IPS-15b (cell line): ENCODE data around the gene PLEKHA7.

Experiments used
- H3K27me3 ChIP-seq: one replicate; pipeline ENCODE4 v1.6.1; 2013; ENCODE audit warnings: low read length; ENCODE audit not compliant: control insufficient read depth, insufficient read depth
- H3K36me3 ChIP-seq: one replicate; pipeline ENCODE4 v1.6.1; 2013; ENCODE audit warnings: low read length; ENCODE audit not compliant: control insufficient read depth, insufficient read depth
- H3K4me1 ChIP-seq: one replicate; pipeline ENCODE4 v1.6.1; 2013; ENCODE audit warnings: mild to moderate bottlenecking, low read length; ENCODE audit not compliant: control insufficient read depth, insufficient read depth
- H3K4me3 ChIP-seq: one replicate; pipeline ENCODE4 v1.5.1; 2013; ENCODE audit warnings: low read depth, low read length
- H3K9ac ChIP-seq: one replicate; pipeline ENCODE4 v1.6.1; 2013; ENCODE audit warnings: low read depth, mild to moderate bottlenecking, low read length
- H3K9me3 ChIP-seq: one replicate; pipeline ENCODE4 v1.6.1; 2013; ENCODE audit warnings: mild to moderate bottlenecking, low read length; ENCODE audit not compliant: control insufficient read depth, insufficient read depth

PLEKHA7 gene

DNA sequence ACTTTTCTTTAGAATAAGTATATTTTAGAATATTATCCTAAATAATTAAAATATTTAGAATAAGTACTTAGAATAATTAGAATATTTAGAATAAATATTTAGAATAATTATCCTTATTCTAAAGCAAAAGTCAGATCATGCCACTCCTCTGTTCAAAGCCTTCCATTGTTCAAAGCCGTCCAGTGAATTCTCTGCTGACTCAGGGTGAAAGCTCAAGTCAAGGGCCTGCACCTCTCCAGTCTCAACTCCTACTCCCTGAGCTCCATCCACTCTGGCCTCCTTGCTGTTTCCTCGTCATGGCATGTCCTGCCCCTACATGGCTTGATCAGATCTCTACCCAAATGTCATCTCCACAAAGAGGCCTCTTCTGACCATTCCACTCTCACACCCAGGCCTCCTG lies 30.0 kb downstream of the PLEKHA7 start:
- H3K9ac ChIP-seq: no peak overlapping the region

DNA sequence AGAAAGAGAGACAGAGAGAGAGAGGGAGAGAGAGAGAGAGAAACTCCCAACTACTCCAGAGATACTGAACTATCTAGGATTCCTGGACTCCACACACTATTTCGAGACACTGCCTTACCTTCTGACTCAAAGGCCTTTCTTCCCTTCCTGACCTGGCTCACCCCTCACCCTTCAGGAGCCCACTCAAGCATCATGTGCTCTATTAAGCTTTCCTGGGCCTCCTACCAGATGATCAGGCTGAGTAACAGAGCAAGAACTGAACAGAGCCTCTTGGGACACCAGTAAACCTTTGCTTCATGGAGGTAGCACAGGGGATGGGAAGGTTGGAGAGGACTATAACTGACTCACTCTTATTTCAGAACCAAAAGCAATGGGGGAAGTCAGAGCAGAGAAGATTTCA lies 31.4 kb downstream of the PLEKHA7 start:
- Histone ChIP-seq H3K9ac (no peak overlapping the region), H3K4me1 (peaks cover 19% of the 10 kb centered on the region), H3K4me3 (no peak overlapping the region)

More for the DNA sequence above, 30.0 kb downstream of the PLEKHA7 start:
- H3K27me3 ChIP-seq: no peaks in the 10 kb centered on the region
- H3K36me3 ChIP-seq: no peaks in the 10 kb centered on the region
- peaks cover 17% of the 10 kb centered on the region for H3K4me1 ChIP-seq
- no peaks in the 10 kb centered on the region for H3K9me3 ChIP-seq
- H3K4me3 ChIP-seq: no peak overlapping the region

DNA sequence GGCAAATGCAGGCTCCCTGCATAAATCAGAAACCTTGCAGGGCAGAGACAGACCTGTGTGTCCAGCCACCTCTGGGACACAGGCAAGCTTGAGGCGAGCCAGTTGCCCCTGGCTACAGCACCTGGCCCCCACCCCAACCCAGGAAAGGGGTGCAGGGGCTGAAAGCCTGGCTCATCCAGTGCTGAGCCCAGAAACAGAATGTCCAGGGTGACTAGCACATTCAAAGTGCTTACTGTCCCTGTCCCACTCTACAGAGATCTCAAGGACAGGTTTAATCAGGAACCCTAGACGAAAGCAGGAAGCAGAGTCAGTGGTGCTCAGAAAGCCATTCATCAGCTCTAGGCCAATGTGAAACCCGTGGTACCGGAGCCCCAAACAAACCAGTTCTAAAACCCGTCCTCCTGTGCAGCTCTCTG lies 31.9 kb downstream of the PLEKHA7 start:
- Histone ChIP-seq H3K36me3 (no peaks in the 10 kb centered on the region), H3K9ac (no peak overlapping the region), H3K4me3 (no peak overlapping the region), H3K27me3 (no peaks in the 10 kb centered on the region), H3K4me1 (peaks cover 14% of the 10 kb centered on the region), H3K9me3 (no peaks in the 10 kb centered on the region)

More for the DNA sequence above, 31.4 kb downstream of the PLEKHA7 start:
- no peaks in the 10 kb centered on the region for H3K9me3 ChIP-seq
- no peaks in the 10 kb centered on the region for H3K27me3 ChIP-seq
- no peaks in the 10 kb centered on the region for H3K36me3 ChIP-seq

- Histone ChIP-seq H3K4me3 (no peak overlapping the region), H3K9ac (no peak overlapping the region), H3K27me3 (no peaks in the 10 kb centered on the region), H3K9me3 (no peaks in the 10 kb centered on the region), H3K36me3 (no peaks in the 10 kb centered on the region), H3K4me1 (peaks cover 9% of the 10 kb centered on the region)
Measured at GRCh38 chr11:16981651-16982194, 32.5 kb downstream of the PLEKHA7 start.

- no peak overlapping the region for H3K4me3 ChIP-seq
- peaks cover 7% of the 10 kb centered on the region for H3K4me1 ChIP-seq
- H3K9ac ChIP-seq: no peak overlapping the region
- no peaks in the 10 kb centered on the region for H3K27me3 ChIP-seq
- no peaks in the 10 kb centered on the region for H3K36me3 ChIP-seq
- H3K9me3 ChIP-seq: no peaks in the 10 kb centered on the region
Measured at GRCh38 chr11:16979703-16980622, 34.3 kb downstream of the PLEKHA7 start.

GRCh38 chr11:16977994-16978315 lies 36.3 kb downstream of the PLEKHA7 start:
- Histone ChIP-seq H3K9ac (no peak overlapping the region), H3K36me3 (no peaks in the 10 kb centered on the region), H3K4me1 (peaks cover 7% of the 10 kb centered on the region), H3K27me3 (no peaks in the 10 kb centered on the region), H3K4me3 (no peak overlapping the region), H3K9me3 (no peaks in the 10 kb centered on the region)

DNA sequence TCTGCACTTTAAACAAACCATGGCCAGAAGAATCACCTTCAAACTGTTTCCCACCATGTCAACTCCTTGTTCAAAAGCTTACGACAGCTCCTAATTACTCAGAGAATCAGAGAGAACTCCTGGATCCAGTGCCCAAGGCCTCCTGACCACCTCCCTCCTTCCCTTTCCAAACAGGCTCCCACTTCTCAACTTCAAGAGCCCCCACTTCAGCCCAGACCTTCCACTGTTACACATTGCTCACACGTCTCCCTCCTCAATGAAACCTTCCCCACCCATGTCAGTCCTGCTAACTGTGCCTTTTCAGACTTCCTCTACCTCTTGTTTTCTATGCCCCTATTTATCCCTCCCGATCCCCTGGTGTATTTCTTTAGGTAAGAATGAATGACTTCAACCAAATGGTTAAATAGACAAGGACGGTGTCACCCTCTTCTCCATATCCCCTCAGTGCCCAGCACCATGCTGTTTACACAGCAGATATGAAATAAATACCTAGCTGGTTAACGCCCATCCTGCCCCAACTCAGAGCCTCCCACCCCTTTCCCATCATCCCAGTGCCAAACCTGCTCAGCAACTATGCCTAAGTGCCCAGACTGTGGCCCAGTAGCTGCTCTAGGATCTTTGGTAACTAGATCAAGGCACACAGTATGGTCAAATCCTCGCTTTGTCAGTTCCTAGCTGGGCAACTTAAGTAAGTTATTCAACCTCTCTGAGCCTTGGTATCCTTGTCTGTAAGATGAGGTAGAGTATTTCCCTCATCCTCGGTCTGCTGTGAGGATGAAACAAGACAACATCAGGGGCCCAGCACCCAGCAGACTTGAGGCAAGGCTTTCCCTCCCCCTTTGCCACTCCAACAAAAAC lies 36.8 kb downstream of the PLEKHA7 start:
- no peak overlapping the region for H3K4me3 ChIP-seq
- no peaks in the 10 kb centered on the region for H3K9me3 ChIP-seq
- no peaks in the 10 kb centered on the region for H3K36me3 ChIP-seq
- peaks cover 7% of the 10 kb centered on the region for H3K4me1 ChIP-seq
- no peaks in the 10 kb centered on the region for H3K27me3 ChIP-seq
- no peak overlapping the region for H3K9ac ChIP-seq

GRCh38 chr11:16976379-16976778 lies 37.8 kb downstream of the PLEKHA7 start:
- H3K4me3 ChIP-seq: no peak overlapping the region
- H3K27me3 ChIP-seq: no peaks in the 10 kb centered on the region
- H3K4me1 ChIP-seq: peaks cover 7% of the 10 kb centered on the region
- H3K36me3 ChIP-seq: no peaks in the 10 kb centered on the region
- H3K9ac ChIP-seq: no peak overlapping the region
- no peaks in the 10 kb centered on the region for H3K9me3 ChIP-seq

- Histone ChIP-seq H3K27me3 (no peaks in the 10 kb centered on the region), H3K4me3 (no peak overlapping the region), H3K9me3 (no peaks in the 10 kb centered on the region), H3K4me1 (peaks cover 7% of the 10 kb centered on the region), H3K9ac (no peak overlapping the region), H3K36me3 (no peaks in the 10 kb centered on the region)
Measured at GRCh38 chr11:16975906-16976305, 38.3 kb downstream of the PLEKHA7 start.

- peaks cover 7% of the 10 kb centered on the region for H3K4me1 ChIP-seq
- no peaks in the 10 kb centered on the region for H3K9me3 ChIP-seq
- no peaks in the 10 kb centered on the region for H3K36me3 ChIP-seq
- H3K27me3 ChIP-seq: no peaks in the 10 kb centered on the region
- H3K9ac ChIP-seq: no peak overlapping the region
- H3K4me3 ChIP-seq: no peak overlapping the region
Measured at GRCh38 chr11:16973338-16973964, 40.8 kb downstream of the PLEKHA7 start.
